Adrenal gland (tissue), 5 donors: Measurements from ENCODE around the gene KCNIP1.

Source experiments
- POLR2A ChIP-seq, 2 donors: fragments of 450-650 bp; IDR thresholded peaks; one replicate each; pipeline ENCODE4 v1.6.1; 2017; ENCODE audit warnings: antibody characterized with exemption in 2 of 2, mild to moderate bottlenecking in 2 of 2, moderate library complexity in 1 of 2
- TF ChIP-seq, protein P1 (sequence below), 6 experiments: fragments of 450-650 bp in 4 of 6; fragments of 200-600 bp in 2 of 6; sonication (generic) in 1 of 6; IDR thresholded peaks; 1 replicate in 5 of 6; 2 replicates in 1 of 6; pipeline versions ENCODE4 v1.5.1 to v1.8.0; 2016 to 2021; ENCODE audit warnings: antibody characterized with exemption in 6 of 6, mild to moderate bottlenecking in 2 of 6, moderate library complexity in 1 of 6
- donor health status: DM: no; HTN: no; CAD: no.

DNA sequence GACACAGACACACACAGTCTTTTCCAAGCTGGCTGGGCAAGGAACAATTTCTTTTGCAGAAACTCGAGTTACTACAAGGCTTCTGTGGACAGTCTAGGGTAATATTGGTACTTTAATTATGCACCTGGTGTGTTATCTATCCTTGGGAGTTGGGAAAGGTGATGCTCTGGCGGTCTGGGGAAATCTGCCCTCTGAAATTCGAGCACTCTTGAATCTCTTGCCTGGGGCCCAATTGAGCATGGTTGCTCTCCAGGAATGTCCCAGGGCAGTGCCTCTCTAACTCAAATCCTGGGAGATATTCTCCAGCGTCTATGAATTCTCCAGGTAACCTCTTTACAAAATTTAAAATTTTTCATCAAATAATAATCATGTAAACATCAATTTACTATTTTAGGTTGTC lies 69.3 kb downstream of the KCNIP1 start:
- TF ChIP-seq POLR2A (IDR thresholded peaks at IDR 0.05): no peak
- TF ChIP-seq, protein P1, sequence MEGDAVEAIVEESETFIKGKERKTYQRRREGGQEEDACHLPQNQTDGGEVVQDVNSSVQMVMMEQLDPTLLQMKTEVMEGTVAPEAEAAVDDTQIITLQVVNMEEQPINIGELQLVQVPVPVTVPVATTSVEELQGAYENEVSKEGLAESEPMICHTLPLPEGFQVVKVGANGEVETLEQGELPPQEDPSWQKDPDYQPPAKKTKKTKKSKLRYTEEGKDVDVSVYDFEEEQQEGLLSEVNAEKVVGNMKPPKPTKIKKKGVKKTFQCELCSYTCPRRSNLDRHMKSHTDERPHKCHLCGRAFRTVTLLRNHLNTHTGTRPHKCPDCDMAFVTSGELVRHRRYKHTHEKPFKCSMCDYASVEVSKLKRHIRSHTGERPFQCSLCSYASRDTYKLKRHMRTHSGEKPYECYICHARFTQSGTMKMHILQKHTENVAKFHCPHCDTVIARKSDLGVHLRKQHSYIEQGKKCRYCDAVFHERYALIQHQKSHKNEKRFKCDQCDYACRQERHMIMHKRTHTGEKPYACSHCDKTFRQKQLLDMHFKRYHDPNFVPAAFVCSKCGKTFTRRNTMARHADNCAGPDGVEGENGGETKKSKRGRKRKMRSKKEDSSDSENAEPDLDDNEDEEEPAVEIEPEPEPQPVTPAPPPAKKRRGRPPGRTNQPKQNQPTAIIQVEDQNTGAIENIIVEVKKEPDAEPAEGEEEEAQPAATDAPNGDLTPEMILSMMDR (IDR thresholded peaks at IDR 0.05): no peak
